ENCODE measurements around the gene LRRC27. TPM values are rescaled to one million over a fixed set of nuclear protein-coding genes. Genes with fewer than 3 reads are reported as not detected.
A peak's percentile ranks its signal among the peaks of the same experiment; 100 is the strongest.
"Not testable (repeated sequence)": the region's sequence is repeated elsewhere in the genome, so short reads cannot be mapped to it uniquely, and the experiment has no call there.

LRRC27 gene
- total RNA-seq (2014; rRNA removed; shearing (Covaris generic)), result 2.0 and 5.1 TPM in 2 replicates
- 1.0 and 2.6 TPM in 2 replicates for polyA plus RNA-seq (2015; cell fraction: cytosol; rRNA removed)
- polyA plus RNA-seq (2015; cell fraction: nucleus; rRNA removed), result 13.1 and 14.8 TPM in 2 replicates

GRCh38 chr10:132331601-132332432 lies at the start of gene LRRC27:
TSS of gene LRRC27 (plus strand) at chr10:132332193. CDS start at chr10:132333525, 1,332 bp downstream.
- in situ Hi-C loops (cut with HindIII; ENCODE audit: low pct_unique_long_range_greater_than_20kb, low sequenced_read_pairs), result no loop called here

DNA sequence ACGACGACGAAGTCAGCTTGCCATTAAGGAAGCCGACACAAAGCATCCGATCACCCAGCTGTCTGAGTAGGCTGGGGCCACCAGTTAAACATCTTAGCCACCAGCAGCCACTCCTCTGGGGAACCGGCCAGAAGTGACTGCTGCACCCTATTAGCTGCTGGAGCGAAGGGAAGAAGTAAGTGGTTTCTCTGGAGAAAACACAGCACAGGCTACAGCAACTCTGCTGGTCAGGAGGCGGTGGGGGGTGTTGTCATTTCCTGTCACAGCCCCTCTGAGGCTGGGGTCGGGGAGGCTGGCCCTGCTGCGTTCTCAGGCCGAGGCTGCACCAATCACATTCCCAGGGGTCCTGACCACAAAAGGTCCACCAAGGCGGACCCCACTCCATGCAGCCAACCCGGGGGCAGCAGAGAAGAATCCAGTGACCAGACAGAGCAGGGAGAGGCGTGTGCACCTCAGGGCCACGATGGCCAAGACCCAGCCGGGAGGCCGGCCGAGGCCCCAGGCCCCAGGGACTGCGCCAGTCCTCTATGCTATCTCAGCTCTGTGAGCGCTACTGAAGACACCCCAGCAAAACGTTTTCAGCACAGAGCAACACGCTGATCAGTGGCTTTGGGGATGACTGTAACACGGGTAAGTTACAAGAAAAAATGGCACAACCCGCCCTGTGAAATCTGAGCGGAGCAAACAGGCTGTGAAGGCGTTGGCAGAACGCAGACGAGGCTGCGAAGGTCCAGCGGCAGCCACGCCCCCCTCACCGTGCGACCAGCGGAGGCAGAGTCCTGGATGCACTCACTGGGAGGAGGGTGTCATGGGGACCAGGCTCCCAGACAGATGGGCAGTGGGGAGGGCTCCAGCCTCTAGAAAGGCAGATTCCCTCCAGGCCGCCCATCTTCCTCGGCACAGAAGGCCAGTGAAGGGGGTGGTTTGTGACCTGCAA lies 49.1 kb upstream of the LRRC27 start:
- DNase-seq (ENCODE audit: low read depth, low spot score), result no peak
- in situ Hi-C loops (cut with HindIII; ENCODE audit: low pct_unique_long_range_greater_than_20kb, low sequenced_read_pairs), result no loop called here

More at GRCh38 chr10:132331601-132332432, at the start of gene LRRC27:
- DNase-seq (ENCODE audit: low read depth, low spot score), result peak; percentile 92

DNA sequence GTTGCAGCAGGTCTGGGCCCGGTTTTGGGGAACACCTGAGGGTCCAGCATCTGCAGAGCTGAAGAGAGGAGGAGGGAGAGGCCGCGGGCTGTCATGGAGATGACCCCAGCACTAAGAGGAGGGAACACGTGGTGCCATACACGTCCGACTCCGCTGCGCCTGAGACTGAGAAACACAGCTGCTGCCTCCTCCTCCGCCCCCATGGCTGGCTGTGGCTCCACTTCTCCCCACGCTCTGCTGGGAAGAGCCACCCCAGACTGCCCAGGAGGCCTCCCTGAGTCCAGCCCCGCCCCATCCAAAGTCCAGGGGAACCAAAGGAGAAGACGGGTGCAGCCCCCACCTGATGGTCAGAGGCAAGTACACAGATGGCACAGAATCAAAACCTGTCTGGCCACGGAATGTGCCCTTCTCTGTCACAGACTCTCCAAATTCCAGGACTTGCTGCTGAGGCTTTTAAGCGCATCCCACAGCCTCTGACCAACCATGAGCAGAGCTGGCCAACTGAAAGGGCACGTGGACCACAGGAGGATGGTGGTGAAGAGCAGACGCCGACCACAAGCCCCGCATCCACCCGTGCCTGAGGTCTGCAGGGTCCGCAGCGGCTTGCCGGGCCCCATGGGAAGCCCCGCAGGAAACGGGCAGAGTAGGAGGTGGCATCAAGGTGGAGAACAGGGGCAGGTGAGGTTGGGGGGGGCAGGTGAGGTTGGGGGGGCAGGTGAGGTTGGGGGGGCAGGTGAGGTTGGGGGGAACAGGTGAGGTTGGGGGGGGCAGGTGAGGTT lies 48.2 kb upstream of the LRRC27 start:
- DNase-seq (ENCODE audit: low read depth, low spot score), result no peak
- in situ Hi-C loops (cut with HindIII; ENCODE audit: low pct_unique_long_range_greater_than_20kb, low sequenced_read_pairs), result no loop called here

DNA sequence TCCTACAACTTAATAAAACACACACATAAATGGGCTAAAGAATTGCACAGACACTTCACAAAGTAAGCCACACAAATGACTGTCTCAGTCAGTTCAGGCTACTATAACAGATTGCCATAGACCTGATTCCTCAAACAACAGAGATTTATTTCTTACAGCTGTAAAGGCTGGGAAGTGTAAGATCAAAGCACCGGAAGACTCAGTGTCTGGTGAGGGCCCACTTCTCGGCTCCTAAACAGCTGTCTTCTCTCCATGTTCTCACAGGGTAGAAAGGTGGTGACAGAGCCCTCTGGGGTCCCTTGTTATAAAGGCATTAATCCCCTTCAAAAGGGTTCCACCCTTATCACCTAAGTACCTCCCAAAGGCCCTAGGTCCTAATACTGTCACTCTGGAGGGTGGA lies 42.6 kb upstream of the LRRC27 start:
- in situ Hi-C loops (cut with HindIII; ENCODE audit: low pct_unique_long_range_greater_than_20kb, low sequenced_read_pairs), result no loop called here
- no peak for DNase-seq (ENCODE audit: low read depth, low spot score)

DNA sequence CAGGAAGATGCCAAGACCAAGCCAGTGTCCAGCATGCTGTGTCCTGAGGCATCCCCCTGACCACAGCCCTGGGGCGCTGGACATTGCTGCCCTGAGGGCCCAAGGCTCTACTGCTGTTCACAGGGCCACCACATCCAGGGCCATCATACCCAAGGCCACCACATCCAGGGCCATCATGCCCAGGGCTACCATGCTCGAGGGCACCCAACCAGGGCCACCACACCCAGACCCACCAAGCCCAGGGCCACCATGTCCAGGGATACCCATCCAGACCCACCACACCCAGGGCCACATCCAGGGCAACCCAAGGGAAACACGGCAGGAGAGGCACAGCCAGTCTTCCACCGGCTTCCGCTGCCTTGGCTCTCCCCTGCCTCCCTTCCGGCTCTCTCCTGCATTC lies 41.4 kb upstream of the LRRC27 start:
- in situ Hi-C loops (cut with HindIII; ENCODE audit: low pct_unique_long_range_greater_than_20kb, low sequenced_read_pairs), result no loop called here
- no peak for DNase-seq (ENCODE audit: low read depth, low spot score)

GRCh38 chr10:132291826-132292225 lies 40.2 kb upstream of the LRRC27 start:
- in situ Hi-C loops (cut with HindIII; ENCODE audit: low pct_unique_long_range_greater_than_20kb, low sequenced_read_pairs), result no loop called here
- no peak for DNase-seq (ENCODE audit: low read depth, low spot score)

DNA sequence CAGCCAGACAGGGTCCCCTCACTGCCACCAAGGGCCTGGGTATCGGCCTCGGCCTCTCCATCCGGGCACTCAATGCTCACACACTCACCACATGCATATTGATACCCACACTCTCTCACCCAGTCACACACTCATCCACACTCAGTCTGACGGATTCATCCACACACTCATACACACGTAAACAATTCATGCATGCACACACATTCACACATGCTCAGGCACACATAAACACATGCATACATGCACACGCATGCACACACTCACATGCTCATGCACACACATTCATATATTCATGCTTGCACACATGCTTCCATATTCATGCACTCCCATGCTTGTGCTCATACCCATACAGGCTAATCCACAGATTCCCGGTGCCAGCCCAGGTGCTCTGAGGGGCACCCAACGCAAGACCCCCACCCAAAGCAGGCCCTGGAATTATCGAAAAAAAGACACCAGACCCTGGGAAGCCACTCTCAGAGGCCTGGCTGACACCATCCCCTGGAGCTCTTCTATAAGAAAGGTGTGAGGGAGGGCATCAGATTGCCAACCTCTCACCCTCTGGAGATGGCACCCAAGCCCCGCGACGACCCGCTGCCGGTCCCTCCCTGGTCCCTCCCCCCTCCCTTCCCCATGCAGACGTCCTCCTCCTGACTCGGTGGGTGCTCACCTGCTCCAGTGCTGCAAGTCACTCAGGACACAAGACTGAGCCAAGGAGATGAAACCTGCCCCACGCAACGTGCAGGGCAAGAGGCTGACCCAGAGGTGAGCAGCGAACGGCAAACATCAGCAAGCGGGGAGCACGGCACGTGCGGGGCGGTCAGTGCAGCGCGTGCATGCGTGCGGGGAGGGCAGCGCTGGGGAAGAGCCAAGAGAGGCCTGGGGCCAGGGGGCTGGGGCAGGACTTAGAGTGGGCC lies 39.4 kb upstream of the LRRC27 start:
- in situ Hi-C loops (cut with HindIII; ENCODE audit: low pct_unique_long_range_greater_than_20kb, low sequenced_read_pairs), result no loop called here
- no peak for DNase-seq (ENCODE audit: low read depth, low spot score)

DNA sequence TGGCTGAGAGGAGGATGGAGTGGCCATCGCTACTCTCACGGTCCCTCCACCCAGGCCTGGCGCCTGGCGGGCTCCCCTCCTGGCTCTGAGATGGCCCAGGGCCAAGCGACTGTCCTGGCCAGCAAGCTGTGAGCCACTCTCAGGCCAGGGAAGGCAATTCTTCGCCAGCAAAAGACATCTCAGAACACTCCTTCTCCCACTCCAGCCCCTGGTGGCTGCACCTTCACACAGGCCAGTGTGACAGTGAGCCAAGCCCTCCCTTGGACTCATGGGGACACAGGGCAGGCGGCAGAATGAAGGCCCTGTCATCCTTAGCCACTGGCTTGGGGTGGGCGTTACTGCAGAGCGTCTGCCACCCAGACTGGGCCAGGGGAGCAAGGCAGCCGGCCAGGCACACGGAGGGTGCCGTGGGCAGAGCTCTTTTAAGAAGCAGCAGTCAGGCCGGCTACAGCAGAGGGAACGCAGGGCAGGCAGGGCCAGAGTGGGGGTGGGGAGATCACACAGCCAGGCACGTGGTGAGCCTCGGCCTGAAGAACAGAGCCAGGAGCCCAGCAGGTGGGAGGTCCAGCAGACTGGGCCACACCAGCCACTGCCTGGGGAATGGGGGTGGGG lies 38.7 kb upstream of the LRRC27 start:
- no peak for DNase-seq (ENCODE audit: low read depth, low spot score)
- in situ Hi-C loops (cut with HindIII; ENCODE audit: low pct_unique_long_range_greater_than_20kb, low sequenced_read_pairs), result no loop called here

DNA sequence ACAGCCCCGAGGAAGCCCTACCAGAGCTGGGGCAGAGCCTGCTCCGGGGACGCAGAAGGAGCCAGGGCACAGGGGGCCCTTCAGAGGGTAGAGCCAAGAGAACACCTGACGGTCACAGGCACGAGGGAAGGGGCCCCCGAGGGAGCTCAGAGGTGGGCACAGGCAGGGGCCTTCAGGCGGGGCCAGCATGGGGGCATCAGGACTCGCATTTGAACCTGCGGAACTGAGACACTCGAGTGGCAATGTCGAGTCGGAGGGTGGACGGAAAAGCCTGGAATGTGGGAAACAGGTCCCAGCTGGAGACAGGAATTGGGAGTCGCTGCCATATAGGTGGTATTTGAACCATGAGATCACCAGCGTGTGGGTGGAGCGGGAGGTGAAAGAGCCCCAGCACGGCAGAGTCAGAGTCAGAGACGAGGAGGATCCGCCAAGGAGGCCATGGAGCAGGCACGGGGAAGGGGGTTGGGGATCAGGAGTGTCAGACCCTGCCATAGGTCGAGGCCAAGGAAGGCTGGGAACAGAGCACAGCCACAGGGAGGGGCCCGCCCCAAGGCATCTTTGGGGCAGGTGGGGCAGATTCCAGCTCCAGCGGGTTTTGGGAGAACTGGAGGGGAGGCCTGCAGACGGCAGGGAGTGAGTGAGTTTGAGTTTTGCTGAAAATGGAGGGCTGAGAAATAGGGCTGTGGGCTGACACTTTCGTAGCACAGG lies 38.0 kb upstream of the LRRC27 start:
- in situ Hi-C loops (cut with HindIII; ENCODE audit: low pct_unique_long_range_greater_than_20kb, low sequenced_read_pairs), result no loop called here
- DNase-seq (ENCODE audit: low read depth, low spot score), result no peak

DNA sequence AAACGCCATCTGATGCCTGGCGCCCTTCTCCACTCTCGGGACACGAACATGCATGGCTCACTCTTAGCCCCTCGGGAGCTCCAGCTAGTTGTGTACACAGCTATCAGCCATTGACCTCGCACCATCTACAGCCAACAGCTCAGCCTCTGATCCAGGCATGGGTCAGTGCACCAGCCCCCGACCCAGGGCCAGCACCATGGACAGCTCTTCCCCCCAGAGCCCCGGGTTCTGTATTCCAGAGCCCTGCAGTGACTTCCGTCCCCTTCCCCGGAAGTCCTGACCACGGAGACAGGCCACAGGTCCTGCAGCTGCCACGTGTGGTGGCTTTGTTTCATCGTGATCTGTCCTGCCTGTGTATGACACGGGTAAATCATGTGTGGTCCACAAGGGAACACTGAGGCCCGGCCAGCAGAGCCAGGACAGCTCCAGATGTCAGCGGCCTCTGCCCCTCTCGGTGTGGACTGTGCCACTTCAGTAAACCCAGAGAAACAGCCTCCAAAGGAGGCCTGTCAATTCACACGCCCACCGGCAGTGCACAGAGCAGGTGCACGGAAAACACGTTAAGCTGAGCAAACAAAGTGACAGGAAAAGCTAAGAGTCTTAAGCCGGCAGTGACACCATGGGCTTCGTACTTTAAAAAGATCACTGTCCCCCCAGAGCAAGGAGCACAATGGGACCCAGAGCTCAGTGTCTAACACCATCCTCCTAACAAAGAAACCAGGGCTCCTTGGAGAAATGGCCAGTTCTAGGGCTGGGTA lies 37.3 kb upstream of the LRRC27 start:
- no peak for DNase-seq (ENCODE audit: low read depth, low spot score)
- in situ Hi-C loops (cut with HindIII; ENCODE audit: low pct_unique_long_range_greater_than_20kb, low sequenced_read_pairs), result no loop called here

GRCh38 chr10:132295481-132295880 lies 36.5 kb upstream of the LRRC27 start:
- DNase-seq (ENCODE audit: low read depth, low spot score); in situ Hi-C loops (cut with HindIII; ENCODE audit: low pct_unique_long_range_greater_than_20kb, low sequenced_read_pairs): not testable (repeated sequence)

GRCh38 chr10:132296666-132297443 lies 35.1 kb upstream of the LRRC27 start:
- no peak for DNase-seq (ENCODE audit: low read depth, low spot score)
- in situ Hi-C loops (cut with HindIII; ENCODE audit: low pct_unique_long_range_greater_than_20kb, low sequenced_read_pairs), result no loop called here

DNA sequence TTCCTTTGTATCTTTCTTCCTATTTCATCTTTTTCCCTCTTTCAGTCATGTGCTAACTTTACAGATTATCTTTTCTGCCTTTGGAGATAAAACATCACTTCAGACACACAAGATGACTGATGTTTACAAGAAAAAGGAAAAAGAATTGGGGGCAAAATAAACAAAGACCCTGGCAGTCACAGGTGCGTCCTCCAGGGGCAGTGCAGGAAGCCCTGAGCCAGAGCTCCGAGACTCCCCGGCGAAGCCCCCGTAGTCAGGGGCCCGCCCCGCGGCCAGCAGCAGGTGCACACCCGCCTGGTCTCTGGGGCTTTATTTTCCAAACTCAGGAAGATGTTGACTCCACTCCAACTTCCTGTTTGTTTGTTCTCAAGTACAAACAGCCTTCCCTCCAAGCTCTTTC lies 34.5 kb upstream of the LRRC27 start:
- in situ Hi-C loops (cut with HindIII; ENCODE audit: low pct_unique_long_range_greater_than_20kb, low sequenced_read_pairs), result no loop called here
- no peak for DNase-seq (ENCODE audit: low read depth, low spot score)

DNA sequence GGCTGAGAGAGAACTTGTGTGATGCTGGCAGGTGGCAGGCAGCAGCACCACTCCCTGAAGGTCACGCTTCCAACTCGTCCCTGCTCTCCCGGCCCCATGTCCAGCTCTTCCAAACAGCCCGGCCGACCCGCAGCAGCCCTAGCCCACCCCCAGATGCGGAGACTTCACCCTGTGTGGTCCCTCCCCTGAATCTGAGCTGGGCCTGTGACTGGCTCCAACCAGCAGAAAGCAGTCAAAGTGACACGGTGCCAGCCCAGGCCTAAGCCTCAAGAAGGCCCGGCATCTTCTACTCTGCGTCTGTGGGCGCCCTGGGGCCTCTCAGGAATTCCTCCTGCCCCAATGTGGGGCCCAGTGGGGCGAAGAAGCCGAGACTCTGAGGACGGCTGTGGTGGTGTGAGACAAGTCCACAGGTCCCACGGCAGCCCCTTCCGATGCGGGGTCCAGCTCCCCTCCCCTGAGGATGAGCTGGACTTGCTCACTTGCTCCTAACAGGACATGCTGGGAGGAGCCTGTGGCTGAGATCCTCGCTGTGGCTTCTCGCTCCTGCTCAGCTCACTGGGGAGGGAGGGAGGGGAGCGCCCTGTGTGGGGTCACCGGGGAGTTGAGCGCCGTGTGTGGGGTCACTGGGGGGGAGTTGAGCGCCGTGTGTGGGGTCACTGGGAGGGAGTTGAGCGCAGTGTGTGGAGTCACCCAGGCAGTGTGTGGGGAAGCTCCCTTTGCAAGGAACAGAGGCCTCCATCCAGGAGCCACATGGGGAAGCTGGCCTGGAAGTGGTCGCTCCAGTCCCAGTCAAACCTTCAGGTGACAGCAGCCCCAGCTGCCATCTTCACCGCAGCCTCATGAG lies 33.7 kb upstream of the LRRC27 start:
- no peak for DNase-seq (ENCODE audit: low read depth, low spot score)
- in situ Hi-C loops (cut with HindIII; ENCODE audit: low pct_unique_long_range_greater_than_20kb, low sequenced_read_pairs), result no loop called here

Measured in SK-MEL-5 (cell line).